Measurements from ENCODE around the gene AVPR1A.
"Not testable (repeated sequence)": the region's sequence is repeated elsewhere in the genome, so short reads cannot be mapped to it uniquely, and the experiment has no call there.

The AVPR1A gene

GRCh38 chr12:63150713-63151622 lies at the start of gene AVPR1A:
TSS of gene AVPR1A (minus strand) at chr12:63151201. CDS start at chr12:63150836, 365 bp downstream.
- DNase-seq (ENCODE audit: low spot score), result no peak

GRCh38 chr12:63196168-63196567 lies 45.2 kb upstream of the AVPR1A start:
- no peak for TF ChIP-seq CTCF (IDR thresholded peaks at IDR 0.05; ENCODE audit: extremely low read depth, missing control alignments)
- DNase-seq (ENCODE audit: low spot score), result no peak

More at GRCh38 chr12:63150713-63151622, at the start of gene AVPR1A:
- no peak for TF ChIP-seq CTCF (IDR thresholded peaks at IDR 0.05; ENCODE audit: extremely low read depth, missing control alignments)

GRCh38 chr12:63179224-63179623 lies 28.2 kb upstream of the AVPR1A start:
- DNase-seq (ENCODE audit: low spot score), result no peak
- no peak for TF ChIP-seq CTCF (IDR thresholded peaks at IDR 0.05; ENCODE audit: extremely low read depth, missing control alignments)

- no peak for TF ChIP-seq CTCF (IDR thresholded peaks at IDR 0.05; ENCODE audit: extremely low read depth, missing control alignments)
- no peak for DNase-seq (ENCODE audit: low spot score)
These were observed 19.3 kb upstream of the AVPR1A start for GRCh38 chr12:63170321-63170720.

GRCh38 chr12:63167741-63168140 lies 16.7 kb upstream of the AVPR1A start:
- DNase-seq (ENCODE audit: low spot score), result not testable (repeated sequence)

- DNase-seq (ENCODE audit: low spot score), result no peak
These were observed 13.9 kb upstream of the AVPR1A start for GRCh38 chr12:63164911-63165310.

GRCh38 chr12:63163541-63163940 lies 12.5 kb upstream of the AVPR1A start:
- no peak for DNase-seq (ENCODE audit: low spot score)
- TF ChIP-seq CTCF (IDR thresholded peaks at IDR 0.05; ENCODE audit: extremely low read depth, missing control alignments), result no peak

More at GRCh38 chr12:63164911-63165310, 13.9 kb upstream of the AVPR1A start:
- TF ChIP-seq CTCF (IDR thresholded peaks at IDR 0.05; ENCODE audit: extremely low read depth, missing control alignments), result no peak

GRCh38 chr12:63155375-63155774 lies 4.4 kb upstream of the AVPR1A start:
- no peak for DNase-seq (ENCODE audit: low spot score)
- TF ChIP-seq CTCF (IDR thresholded peaks at IDR 0.05; ENCODE audit: extremely low read depth, missing control alignments), result no peak

Data from GM20000 (cell line).